NCI-H774 (cell line): ENCODE measurements around the gene DIP2A.

ENCODE experiments used
- DNase-seq: peaks from one replicate; lab custom pipeline; 2025; lab: John Stamatoyannopoulos, UW

DIP2A gene

GRCh38 chr21:46458315-46459023, at the start of gene DIP2A:
Gene DIP2A, plus strand, starts transcription at chr21:46458891. Its CDS starts 241 bp downstream, at chr21:46459132.
- DNase-seq = peak; percentile 87

DNA sequence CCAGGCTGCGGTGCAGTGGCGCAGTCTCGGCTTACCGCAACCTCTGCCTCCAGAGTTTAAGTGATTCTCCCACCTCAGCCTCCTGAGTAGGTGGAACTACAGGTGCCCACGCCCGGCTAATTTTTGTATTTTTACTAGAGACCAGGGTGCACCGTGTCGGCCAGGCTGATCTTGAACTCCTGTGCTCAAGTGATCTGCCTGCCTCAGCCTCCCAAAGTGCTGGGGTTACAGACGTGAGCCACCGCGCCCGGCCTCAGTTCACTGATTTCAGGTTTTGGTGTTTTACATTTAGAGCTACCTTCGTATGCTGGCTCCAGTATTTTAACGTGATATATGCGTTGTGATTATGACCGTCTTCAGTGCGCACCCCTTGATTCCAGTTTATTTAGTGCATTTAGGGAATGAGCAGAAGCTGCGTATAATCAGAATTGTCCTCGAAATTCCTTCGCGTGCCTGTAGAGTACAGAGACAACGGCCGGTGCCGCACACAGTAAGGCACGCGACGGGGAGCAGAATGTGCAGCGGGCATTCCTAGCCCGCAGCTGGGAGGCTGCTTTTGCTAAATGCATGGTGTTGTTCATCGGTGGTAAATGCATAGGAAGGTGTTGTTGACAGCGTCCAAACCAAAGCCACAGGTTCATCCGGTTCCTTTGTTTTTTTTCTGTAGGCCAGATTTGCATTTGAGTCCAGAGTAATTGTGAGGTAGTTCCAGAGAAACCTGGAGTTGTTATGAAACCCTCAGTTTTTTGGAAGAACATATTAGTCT, 48.9 kb upstream of the DIP2A start:
- no peak for DNase-seq

DNA sequence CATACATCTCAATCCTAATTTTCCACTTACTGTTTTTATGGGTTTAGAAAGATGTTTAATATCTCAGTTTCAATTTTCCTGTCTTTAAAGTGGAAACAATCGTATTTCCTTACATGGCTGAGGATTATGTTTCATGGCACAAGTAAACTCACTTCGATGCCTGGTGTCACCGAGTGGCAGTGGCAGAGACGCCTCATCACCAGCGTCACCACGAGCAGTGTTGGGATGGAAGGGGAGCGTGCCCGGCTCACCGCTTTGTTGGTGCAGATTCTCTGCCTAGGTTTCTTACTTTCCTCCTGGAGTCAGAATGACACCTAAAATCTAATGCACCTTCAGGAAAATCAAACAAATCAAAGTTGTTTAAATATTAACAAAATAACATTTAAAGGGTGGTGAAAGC, 48.2 kb upstream of the DIP2A start:
- DNase-seq = no peak

DNA sequence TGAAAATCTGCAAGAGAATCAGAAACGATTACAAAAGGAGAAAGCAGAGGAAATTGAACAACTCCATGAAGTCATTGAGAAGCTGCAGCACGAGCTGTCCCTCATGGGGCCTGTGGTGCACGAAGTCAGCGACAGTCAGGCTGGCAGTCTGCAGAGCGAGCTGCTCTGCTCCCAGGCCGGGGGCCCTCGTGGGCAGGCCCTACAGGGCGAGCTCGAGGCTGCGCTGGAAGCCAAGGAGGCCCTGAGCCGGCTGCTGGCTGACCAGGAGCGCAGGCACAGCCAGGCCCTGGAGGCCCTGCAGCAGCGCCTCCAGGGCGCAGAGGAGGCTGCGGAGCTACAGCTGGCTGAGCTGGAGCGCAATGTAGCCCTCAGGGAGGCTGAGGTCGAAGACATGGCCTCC, 47.5 kb upstream of the DIP2A start:
- no peak for DNase-seq

GRCh38 chr21:46411691-46412090, 47.0 kb upstream of the DIP2A start:
- no peak for DNase-seq

- no peak for DNase-seq
These were observed 45.9 kb upstream of the DIP2A start for GRCh38 chr21:46412521-46413364.

- no peak for DNase-seq
These were observed 45.4 kb upstream of the DIP2A start for GRCh38 chr21:46413365-46413696.

DNA sequence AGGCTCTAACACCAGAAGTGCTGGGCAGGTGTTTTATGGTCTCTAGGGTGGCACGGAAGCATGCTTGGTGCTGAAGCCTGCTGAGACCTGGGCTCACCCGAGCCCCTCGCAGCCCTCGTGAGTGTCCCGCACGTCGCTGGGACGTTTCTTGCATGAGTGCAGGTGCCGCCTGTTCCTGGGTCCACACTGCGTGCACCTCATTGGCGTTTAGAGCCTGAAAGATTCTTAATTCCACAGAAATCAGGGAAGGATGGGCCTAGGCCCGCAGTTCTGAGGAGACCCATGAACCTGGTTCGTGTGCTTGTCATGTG, 43.8 kb upstream of the DIP2A start:
- DNase-seq = no peak

- no peak for DNase-seq
These were observed 42.1 kb upstream of the DIP2A start for GRCh38 chr21:46416551-46416950.

DNA sequence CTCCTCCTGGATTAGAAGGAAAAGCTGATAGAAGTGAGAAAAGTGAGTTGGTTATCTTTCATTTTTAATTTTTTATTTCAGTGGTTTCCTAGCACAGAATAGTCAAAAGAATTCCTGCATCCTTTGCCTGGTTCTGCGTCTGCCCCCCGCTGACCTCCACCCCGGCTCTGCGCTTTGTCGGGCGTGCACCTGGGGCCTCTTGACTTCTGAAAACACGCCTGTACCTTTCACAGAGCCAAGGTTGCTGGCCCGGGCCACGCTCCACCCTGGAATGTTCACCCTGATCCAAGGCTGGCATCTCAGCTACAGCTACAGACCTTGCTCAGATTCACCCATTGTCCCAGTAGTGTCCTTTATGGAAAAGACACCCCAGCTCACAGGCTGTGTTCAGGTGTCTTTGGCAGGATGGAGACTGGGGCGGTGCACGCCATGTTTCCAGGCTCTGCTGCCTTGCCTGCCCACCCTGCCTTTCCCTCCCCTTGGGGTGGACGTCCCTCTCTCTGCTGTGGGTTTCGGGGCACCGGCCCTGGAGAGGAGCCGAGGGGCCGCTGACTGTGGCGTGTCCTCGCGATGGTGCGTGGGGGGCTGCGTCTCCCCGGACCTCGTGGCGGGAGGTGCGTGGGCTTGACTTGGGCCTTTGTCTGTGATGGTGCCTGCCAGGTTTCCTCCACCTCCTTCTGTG, 40.3 kb upstream of the DIP2A start:
- no peak for DNase-seq

DNA sequence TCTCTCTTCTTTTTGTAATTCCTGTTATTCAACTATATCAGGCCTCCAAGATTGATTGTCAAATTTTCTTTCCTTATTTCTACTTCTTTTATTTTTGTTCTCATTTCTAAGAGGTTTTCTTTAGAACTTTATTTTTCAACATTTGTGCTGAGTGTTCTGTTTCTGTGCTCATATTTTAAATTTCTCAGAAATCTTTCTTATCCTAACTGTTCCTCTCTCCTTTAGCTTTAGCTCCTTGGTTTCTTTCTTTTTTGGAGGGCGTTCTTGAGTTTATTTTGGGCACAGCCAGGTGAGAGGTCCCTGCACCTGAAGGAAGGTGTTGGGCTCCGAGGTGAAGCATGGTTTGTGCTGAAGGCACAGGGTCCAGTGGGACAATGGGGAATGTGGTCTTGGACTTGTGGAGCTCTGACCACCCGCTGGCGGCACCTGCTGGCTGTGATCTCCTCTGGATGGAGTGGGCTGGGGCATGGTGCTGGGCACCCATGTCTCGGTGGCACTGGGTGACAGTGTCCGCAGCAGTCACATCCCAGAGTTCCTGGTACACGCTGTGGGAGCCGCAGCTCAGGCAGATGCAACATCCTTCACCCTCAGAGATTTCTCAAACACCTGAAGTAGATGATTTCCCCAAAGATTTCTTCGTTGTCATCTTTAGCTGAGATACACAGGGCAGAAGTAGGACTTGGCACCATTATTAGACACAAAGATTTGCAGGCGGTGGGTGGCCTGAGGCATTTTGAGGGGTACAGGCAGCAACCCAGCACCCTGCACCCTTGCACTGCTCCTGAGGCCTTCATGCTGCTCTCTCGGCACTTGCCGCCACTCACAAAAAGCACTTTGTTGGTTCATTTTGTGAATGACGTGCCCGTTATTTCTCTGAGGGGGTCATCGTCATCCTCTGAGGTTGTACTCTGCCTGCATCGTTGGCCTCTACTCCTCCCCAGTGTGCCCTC, 38.2 kb upstream of the DIP2A start:
- DNase-seq = no peak

DNA sequence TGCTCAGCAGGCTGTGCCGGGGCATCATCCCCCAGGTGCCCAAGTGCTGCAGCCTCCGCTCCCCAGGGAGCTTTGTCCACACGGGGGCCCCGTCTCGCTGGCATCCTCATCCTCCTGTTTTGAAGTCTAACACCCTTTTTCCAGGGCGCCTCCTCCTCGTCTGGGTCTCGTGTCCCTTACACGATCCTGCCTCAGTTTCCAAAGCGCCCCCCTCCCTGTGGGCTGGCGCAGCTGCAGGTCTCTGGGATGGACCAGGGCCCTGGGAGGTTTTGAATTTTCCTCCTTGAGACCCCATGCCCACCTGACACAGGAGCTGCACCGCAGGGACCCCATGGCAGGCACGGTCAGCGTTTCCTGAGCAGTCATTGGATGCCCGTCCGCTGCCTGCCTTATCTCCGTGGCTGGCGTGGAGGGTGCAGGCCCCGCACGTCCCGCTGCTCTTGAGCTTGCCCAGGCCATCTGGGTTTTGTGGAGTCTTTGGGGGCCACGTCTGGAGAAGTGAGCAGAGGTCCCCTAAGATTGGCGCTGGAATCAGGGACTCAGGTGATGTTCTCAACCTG, 37.4 kb upstream of the DIP2A start:
- DNase-seq = no peak

DNA sequence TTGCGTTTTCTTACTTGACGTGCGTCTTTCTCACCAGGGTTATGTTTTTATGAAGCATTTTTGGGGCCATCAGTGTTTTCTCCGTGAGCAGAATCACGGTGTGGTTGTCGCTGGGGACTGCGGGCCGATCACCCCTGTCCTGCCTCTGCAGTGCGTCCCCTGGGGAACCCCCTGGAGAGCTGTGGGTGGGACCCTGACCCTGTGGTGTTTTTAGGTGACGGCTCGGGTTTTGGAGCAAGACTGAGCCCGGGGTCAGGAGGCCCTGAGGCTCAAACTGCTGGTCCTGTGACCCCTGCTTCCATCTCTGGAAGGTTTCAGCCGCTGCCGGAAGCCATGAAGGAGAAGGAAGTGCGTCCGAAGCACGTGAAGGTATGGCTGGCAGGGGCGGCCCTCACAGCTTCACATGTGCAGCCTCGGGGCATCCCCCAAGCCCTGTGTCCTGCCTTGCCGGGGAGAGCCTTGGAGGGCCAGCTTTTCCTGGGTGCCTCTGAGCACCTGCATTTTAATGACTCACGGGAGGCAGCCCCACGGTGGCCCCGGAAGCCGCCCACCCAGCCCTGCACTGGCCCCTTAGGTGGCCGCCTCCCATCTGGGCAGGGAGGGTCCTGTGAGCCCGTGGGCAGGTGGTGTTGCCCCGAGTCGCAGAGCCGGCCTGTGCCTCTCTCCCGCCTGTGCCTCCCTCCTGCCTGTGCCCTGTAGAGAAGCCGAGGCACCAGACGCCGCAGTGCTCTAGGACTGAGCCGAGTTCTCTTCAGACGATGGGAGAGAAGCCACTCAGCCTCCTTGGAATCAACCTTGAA, 36.7 kb upstream of the DIP2A start:
- no peak for DNase-seq

- no peak for DNase-seq
These were observed 36.0 kb upstream of the DIP2A start for GRCh38 chr21:46422636-46423241.

- DNase-seq = no peak
These were observed 35.1 kb upstream of the DIP2A start for GRCh38 chr21:46423546-46424038.

- DNase-seq = no peak
These were observed 34.6 kb upstream of the DIP2A start for GRCh38 chr21:46424039-46424591.

- DNase-seq = no peak
These were observed 34.1 kb upstream of the DIP2A start for GRCh38 chr21:46424621-46425020.

GRCh38 chr21:46425041-46425440, 33.6 kb upstream of the DIP2A start:
- no peak for DNase-seq

- no peak for DNase-seq
These were observed 33.1 kb upstream of the DIP2A start for GRCh38 chr21:46425571-46425970.
